Thyroid gland (tissue), 4 donors: ENCODE data around the gene CLEC18B. TPM values are rescaled to one million over a fixed set of nuclear protein-coding genes. Genes with fewer than 3 reads are reported as not detected.

ENCODE experiments used
- DNase-seq, 2 donors: peaks; one replicate each; pipeline ENCODE4 v3.0.0-alpha.2; 2019
- H3K27ac ChIP-seq, 3 donors: fragments of 200-600 bp; sonication (generic); 1 replicate in 2 of 3; 2 replicates in 1 of 3; pipeline ENCODE4 v1.5.1; 2016 to 2019; ENCODE audit warnings: mild to moderate bottlenecking in 1 of 3, moderate library complexity in 1 of 3
- H3K27me3 ChIP-seq: fragments of 200-600 bp; sonication (generic); one replicate; pipeline ENCODE4 v1.5.1; 2019
- H3K36me3 ChIP-seq, 2 donors: fragments of 200-600 bp; sonication (generic); one replicate each; pipeline ENCODE4 v1.5.1; 2016 to 2019
- H3K4me1 ChIP-seq, 2 donors: fragments of 200-600 bp; sonication (generic); one replicate each; pipeline ENCODE4 v1.5.1; 2017 to 2019
- H3K4me3 ChIP-seq, 3 donors: fragments of 200-600 bp; sonication (generic); replicated peaks in 1 of 3; 1 replicate in 2 of 3; 2 replicates in 1 of 3; pipeline ENCODE4 v1.5.1; 2016; ENCODE audit warnings: mild to moderate bottlenecking in 1 of 3
- H3K9me3 ChIP-seq: fragments of 200-600 bp; sonication (generic); one replicate; pipeline ENCODE4 v1.5.1; 2017
- CTCF ChIP-seq, 6 experiments: fragments of 200-600 bp in 3 of 6; fragments of 450-650 bp in 3 of 6; sonication (generic) in 3 of 6; IDR thresholded peaks; one replicate each; pipeline ENCODE4 v1.5.1; 2016 to 2019; ENCODE audit warnings: antibody characterized with exemption in 6 of 6, mild to moderate bottlenecking in 2 of 6, inconsistent platforms in 1 of 6, moderate library complexity in 1 of 6
- POLR2A ChIP-seq, 2 donors: fragments of 450-650 bp; IDR thresholded peaks; one replicate each; pipeline ENCODE4 v1.6.1; 2017; ENCODE audit warnings: antibody characterized with exemption in 2 of 2, mild to moderate bottlenecking in 2 of 2, moderate library complexity in 1 of 2
- WGBS, 2 donors: methylation state at CpG; one replicate each; pipeline ENCODE4 v1.1.5; 2017; 5-methylcytosine and 5-hydroxymethylcytosine counted together
- intact Hi-C: fragments of 100-400 bp; cut with DNase I; formaldehyde crosslinking; loops from one replicate; pipeline ENCODE4 v1.15.1; 2023
- total RNA-seq, 4 donors: library from RNA; depleted of rRNA; stranded (reverse); fragments of >200 nt; gene quantifications; one replicate each; pipeline ENCODE4 v1.2.3, GENCODE V29; 2016

CLEC18B gene
- total RNA-seq, 4 donors from 2014 or later = 0.67 TPM; not detected in 3

GRCh38 chr16:74455619-74456289, 34.5 kb upstream of the CLEC18B start:
- Histone ChIP-seq H3K4me3 (no peak overlapping the region), H3K27me3 (no peaks in the 10 kb centered on the region), H3K36me3 (peaks cover 42% of the 10 kb centered on the region in 2 donors), H3K4me1 (peaks cover 0 to 1% of the 10 kb centered on the region in 2 donors), H3K27ac (no peak overlapping the region), H3K9me3 (no peaks in the 10 kb centered on the region)
- intact Hi-C loops = no loop called here
- 87 to 94% methylated on average over 10 of the region's 10 CpGs for WGBS, 2 donors
- DNase-seq = no peak
- TF ChIP-seq POLR2A (IDR thresholded peaks at IDR 0.05) (no peak), CTCF (IDR thresholded peaks at IDR 0.05) (no peak)

DNA sequence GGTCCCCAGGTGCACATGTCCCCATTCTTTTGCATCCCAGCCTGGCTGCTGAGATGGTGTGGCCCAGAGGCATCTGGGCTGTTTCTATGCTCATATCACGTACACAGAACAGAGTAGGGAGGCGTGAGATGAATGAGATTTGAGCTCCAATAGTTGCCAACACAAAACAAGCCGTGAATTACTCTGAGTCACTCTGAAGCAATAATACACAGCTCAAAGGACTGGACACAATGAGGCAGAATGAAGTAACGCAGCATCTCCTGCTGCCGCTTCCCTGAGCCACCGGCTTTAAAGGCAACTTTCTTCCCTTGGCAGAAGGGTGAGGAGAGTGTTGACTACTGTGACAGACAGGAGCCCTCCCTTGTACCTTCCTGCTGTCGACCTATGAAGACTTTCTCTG, 33.9 kb upstream of the CLEC18B start:
- peaks cover 42% of the 10 kb centered on the region in 2 donors for H3K36me3 ChIP-seq
- 79 to 86% methylated on average over 7 of the region's 7 CpGs for WGBS, 2 donors
- no peak for TF ChIP-seq CTCF (IDR thresholded peaks at IDR 0.05)

DNA sequence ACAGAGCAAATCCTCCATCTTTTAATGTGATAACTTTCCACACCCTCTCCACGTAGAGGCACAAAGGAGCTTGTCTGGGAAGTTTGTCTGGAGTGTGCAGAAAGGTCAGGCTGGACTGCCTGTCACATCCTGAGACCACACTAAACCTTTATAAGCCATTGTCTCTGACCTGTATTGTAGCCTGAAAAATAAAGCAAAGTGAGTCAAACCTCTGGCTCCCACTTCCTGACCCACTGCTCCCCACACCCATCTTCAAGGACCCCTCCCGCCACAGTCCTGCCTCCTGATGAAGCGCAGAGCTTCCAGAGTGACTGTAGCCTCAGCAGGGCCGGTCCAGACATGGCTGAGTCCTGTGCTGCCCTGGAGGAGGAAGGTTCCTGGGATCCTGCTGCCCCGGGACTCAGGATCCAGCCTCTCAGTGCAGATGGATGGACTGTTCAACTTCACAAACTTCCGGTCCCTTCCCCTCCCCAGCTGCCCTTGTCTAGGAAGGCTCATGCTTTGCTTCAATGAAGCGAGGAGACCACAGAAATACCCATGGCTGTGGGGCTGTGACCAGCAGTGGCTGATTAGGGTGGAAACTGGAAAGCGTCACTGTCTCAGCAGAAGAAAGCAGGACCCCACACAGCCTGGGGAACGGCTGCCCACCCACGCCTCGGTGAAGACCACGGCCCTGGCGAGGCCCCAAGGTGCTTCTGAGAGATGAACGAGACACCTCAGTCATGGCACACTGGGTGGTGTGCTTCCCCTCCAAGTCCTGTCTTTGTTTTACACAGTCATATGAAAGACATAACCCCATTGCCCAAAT, 30.9 kb upstream of the CLEC18B start:
- Histone ChIP-seq H3K4me1 (peaks cover 6 to 25% of the 10 kb centered on the region in 2 donors), H3K27ac (no peak overlapping the region), H3K9me3 (no peaks in the 10 kb centered on the region), H3K4me3 (no peak overlapping the region), H3K36me3 (peaks cover 36 to 42% of the 10 kb centered on the region in 2 donors), H3K27me3 (no peaks in the 10 kb centered on the region)
- DNase-seq = no peak
- no peak for TF ChIP-seq CTCF (IDR thresholded peaks at IDR 0.05)
- no peak for TF ChIP-seq POLR2A (IDR thresholded peaks at IDR 0.05)
- WGBS, 2 donors = 86 to 91% methylated on average over 12 to 13 of the region's 14 CpGs
- intact Hi-C loops = no loop called here

More for the DNA sequence above, 33.9 kb upstream of the CLEC18B start:
- intact Hi-C loops = no loop called here
- no peak for DNase-seq
- Histone ChIP-seq H3K9me3 (no peaks in the 10 kb centered on the region), H3K4me1 (peaks cover 0 to 7% of the 10 kb centered on the region in 2 donors), H3K27ac (no peak overlapping the region), H3K4me3 (no peak overlapping the region), H3K27me3 (no peaks in the 10 kb centered on the region)

GRCh38 chr16:74450967-74451760, 29.9 kb upstream of the CLEC18B start:
- TF ChIP-seq CTCF (IDR thresholded peaks at IDR 0.05) (no peak), POLR2A (IDR thresholded peaks at IDR 0.05) (no peak)
- peaks cover 27 to 33% of the 10 kb centered on the region in 2 donors for H3K36me3 ChIP-seq
- no peaks in the 10 kb centered on the region for H3K9me3 ChIP-seq
- H3K27ac ChIP-seq = no peak overlapping the region
- 93 to 94% methylated on average over 20 of the region's 20 CpGs for WGBS, 2 donors
- no peak for DNase-seq
- H3K27me3 ChIP-seq = no peaks in the 10 kb centered on the region
- H3K4me1 ChIP-seq = peaks cover 6 to 25% of the 10 kb centered on the region in 2 donors
- intact Hi-C loops = no loop called here
- H3K4me3 ChIP-seq = no peak overlapping the region
